Right lobe of liver (tissue), 6 donors: ENCODE results near the gene ZNF778. TPM values are rescaled to one million over a fixed set of nuclear protein-coding genes. Genes with fewer than 3 reads are reported as not detected.
"Not testable (repeated sequence)": the region's sequence is repeated elsewhere in the genome, so short reads cannot be mapped to it uniquely, and the experiment has no call there.

Source experiments
- ATAC-seq, 4 donors: fragments of 200-7000 bp; cut with Tn5 transposase; one replicate each; pipeline ENCODE4 v1.9.1; 2020; ENCODE audit warnings: mild to moderate bottlenecking in 4 of 4, moderate library complexity in 4 of 4
- DNase-seq, 3 donors: peaks; one replicate each; pipeline ENCODE4 v3.0.0-alpha.2; 2020
- H3K27ac ChIP-seq, 3 donors: fragments of 200-600 bp; one replicate each; pipeline ENCODE4 v1.8.0; 2022
- H3K27me3 ChIP-seq, 2 donors: fragments of 200-600 bp; one replicate each; pipeline ENCODE4 v1.8.0; 2022
- H3K36me3 ChIP-seq, 4 donors: fragments of 200-600 bp; sonication (generic) in 1 of 4; one replicate each; pipeline versions ENCODE4 v1.5.1 to v1.8.0; 2017 to 2022; ENCODE audit warnings: control low read depth in 1 of 4
- H3K4me1 ChIP-seq, 4 donors: fragments of 200-600 bp; sonication (generic) in 1 of 4; one replicate each; pipeline versions ENCODE4 v1.5.1 to v1.8.0; 2017 to 2022; ENCODE audit warnings: control low read depth in 1 of 4
- H3K4me3 ChIP-seq, 3 donors: fragments of 200-600 bp; one replicate each; pipeline ENCODE4 v1.8.0; 2022
- H3K9me3 ChIP-seq, 4 donors: fragments of 200-600 bp; sonication (generic) in 1 of 4; one replicate each; pipeline versions ENCODE4 v1.5.1 to v1.8.0; 2017 to 2022; ENCODE audit warnings: control low read depth in 1 of 4
- CTCF ChIP-seq, 4 donors: fragments of 200-600 bp in 3 of 4; fragments of 450-650 bp in 1 of 4; IDR thresholded peaks; one replicate each; pipeline versions ENCODE4 v1.5.1 to v1.8.0; 2016 to 2022; ENCODE audit warnings: antibody characterized with exemption in 4 of 4, mild to moderate bottlenecking in 2 of 4
- POLR2A ChIP-seq: fragments of 450-650 bp; IDR thresholded peaks from one replicate; pipeline ENCODE4 v1.6.1; 2017; ENCODE audit warnings: antibody characterized with exemption, mild to moderate bottlenecking
- WGBS: methylation state at CpG from one replicate; pipeline ENCODE4 v1.1.6; 2018; ENCODE audit warnings: low coverage, low lambda C conversion rate; ENCODE audit not compliant: insufficient coverage; ENCODE audit errors: missing lambda C conversion rate; 5-methylcytosine and 5-hydroxymethylcytosine counted together
- intact Hi-C, 2 donors: fragments of 100-400 bp; cut with DNase I; formaldehyde crosslinking; loops; one replicate each; pipeline versions ENCODE4 v1.11.2 to v1.14.1; 2022
- total RNA-seq, 6 experiments: library from RNA; depleted of rRNA in 2 of 6; stranded (reverse); fragments of >200 nt in 2 of 6; fragmentation: NEBNext Ultra II Directional in 3 of 6; extraction: Animal tissue kit (Norgen Biotek cat#: 25700) in 3 of 6; gene quantifications; one replicate each; pipeline versions ENCODE4 v1.1.0 to v1.2.4, GENCODE V29; 2016 to 2023
- donor health status: DM: no; HTN: yes; CAD: no.
- donor health status: DM: no; HTN: no; CAD: no.
- donor health status: DM: no; HTN: no; CAD: no.
- donor health status: DM: no; HTN: yes; CAD: no.
- donor health status: DM: no; HTN: yes; CAD: no.

Gene ZNF778
- total RNA-seq, 6 experiments from 2014 or later, result 2.3 to 11.2 (median 3.1) TPM

- TF ChIP-seq POLR2A (no peak), CTCF (IDR thresholded peaks at IDR 0.05) (no peak)
- Histone ChIP-seq H3K36me3 (no peaks in the 10 kb centered on the region), H3K27ac (no peak overlapping the region), H3K9me3 (no peaks in the 10 kb centered on the region), H3K27me3 (no peaks in the 10 kb centered on the region), H3K4me3 (peak overlapping the region in 1 of 3 donors; percentile 51), H3K4me1 (peaks cover 0 to 10% (median 0%) of the 10 kb centered on the region in 4 donors)
- no peak for DNase-seq
- intact Hi-C loops, result no loop called here
- no peak for ATAC-seq
- WGBS, result 49% methylated on average over 5 of the region's 13 CpGs
These were observed 28.9 kb downstream of the ZNF778 start for GRCh38 chr16:89246383-89246902.

- WGBS, result under 1% methylated on average over 22 of the region's 78 CpGs
- H3K36me3 ChIP-seq, result no peaks in the 10 kb centered on the region
- H3K4me1 ChIP-seq, result peaks cover 0 to 5% (median 0%) of the 10 kb centered on the region in 4 donors
- intact Hi-C loops, result no loop called here
- no peaks in the 10 kb centered on the region for H3K27me3 ChIP-seq
- ATAC-seq (peak; percentile 97 to 99 (median 98)), DNase-seq (peak; percentile 95 to 96 (median 95))
- no peak for TF ChIP-seq POLR2A
- TF ChIP-seq CTCF (IDR thresholded peaks at IDR 0.05), result no peak
- no peaks in the 10 kb centered on the region for H3K9me3 ChIP-seq
- no peak overlapping the region for H3K27ac ChIP-seq
- H3K4me3 ChIP-seq, result peak overlapping the region; percentile 45 to 60 (median 51)
These were observed 29.6 kb downstream of the ZNF778 start for GRCh38 chr16:89246903-89247733.

GRCh38 chr16:89247734-89248075 lies 30.2 kb downstream of the ZNF778 start:
- H3K36me3 ChIP-seq, H3K27me3 ChIP-seq, H3K9me3 ChIP-seq, DNase-seq, intact Hi-C loops, H3K4me1 ChIP-seq, H3K27ac ChIP-seq: not testable (repeated sequence)
- peak in 3 of 4 donors; percentile 36 to 56 (median 47) for ATAC-seq
- 0% methylated on average over 12 of the region's 45 CpGs for WGBS
- TF ChIP-seq POLR2A, result peak; percentile 12
- H3K4me3 ChIP-seq, result peak overlapping the region; percentile 36 to 60 (median 51)

- 63% methylated on average over 19 of the region's 69 CpGs for WGBS
- peak overlapping the region; percentile 36 to 60 (median 51) for H3K4me3 ChIP-seq
- no peaks in the 10 kb centered on the region for H3K27me3 ChIP-seq
- no peaks in the 10 kb centered on the region for H3K9me3 ChIP-seq
- ATAC-seq (no peak), DNase-seq (no peak)
- H3K4me1 ChIP-seq, result peaks cover 0 to 5% (median 0%) of the 10 kb centered on the region in 4 donors
- no peak overlapping the region for H3K27ac ChIP-seq
- TF ChIP-seq CTCF (IDR thresholded peaks at IDR 0.05), result no peak
- TF ChIP-seq POLR2A, result no peak
- intact Hi-C loops, result no loop called here
- H3K36me3 ChIP-seq, result no peaks in the 10 kb centered on the region
These were observed 30.9 kb downstream of the ZNF778 start for GRCh38 chr16:89248196-89248982.
